HUES64 (cell line): ENCODE data around the gene BARX2.

Experiments
- H3K27ac ChIP-seq: 2 replicates; pipeline ENCODE4 v1.7.0; 2013; ENCODE audit warnings: low read depth, low read length, inconsistent platforms
- H3K27me3 ChIP-seq: 2 replicates; pipeline ENCODE4 v1.6.1; 2013; ENCODE audit warnings: mild to moderate bottlenecking, low read length; ENCODE audit not compliant: insufficient read depth
- H3K36me3 ChIP-seq: 2 replicates; pipeline ENCODE4 v1.6.1; 2013; ENCODE audit warnings: mild to moderate bottlenecking, low read length; ENCODE audit not compliant: insufficient read depth
- H3K4me1 ChIP-seq: 2 replicates; pipeline ENCODE4 v1.6.1; 2013; ENCODE audit warnings: mild to moderate bottlenecking, low read length, moderate library complexity; ENCODE audit not compliant: insufficient read depth
- H3K4me3 ChIP-seq: 2 replicates; pipeline ENCODE4 v1.5.1; 2013; ENCODE audit warnings: mild to moderate bottlenecking, low read length, moderate library complexity
- H3K9ac ChIP-seq: 2 replicates; pipeline ENCODE4 v1.6.1; 2013; ENCODE audit warnings: mild to moderate bottlenecking, low read depth, low read length
- H3K9me3 ChIP-seq: 2 replicates; pipeline ENCODE4 v1.6.1; 2013; ENCODE audit warnings: low read depth, low read length; ENCODE audit not compliant: insufficient read depth
- WGBS: fragments of 150-250, 120-280 bp; methylation state at CpG from one replicate; pipeline ENCODE4 v1.1.7; 2013; ENCODE audit warnings: missing lambda C conversion rate; 5-methylcytosine and 5-hydroxymethylcytosine counted together

Gene BARX2

GRCh38 chr11:129354691-129355090 lies 21.0 kb upstream of the BARX2 start:
- Histone ChIP-seq H3K4me3 (no peak overlapping the region), H3K4me1 (no peaks in the 10 kb centered on the region), H3K27ac (no peak overlapping the region), H3K9ac (no peak overlapping the region), H3K9me3 (peaks cover 3% of the 10 kb centered on the region; the same call in 1 of the 2 replicates), H3K36me3 (no peaks in the 10 kb centered on the region), H3K27me3 (no peaks in the 10 kb centered on the region)
- WGBS: 79% methylated on average over 4 of the region's 4 CpGs

GRCh38 chr11:129359748-129360147 lies 15.9 kb upstream of the BARX2 start:
- Histone ChIP-seq H3K4me1 (no peaks in the 10 kb centered on the region), H3K27me3 (peaks cover 10% of the 10 kb centered on the region), H3K9me3 (peaks cover 3% of the 10 kb centered on the region; the same call in 1 of the 2 replicates), H3K9ac (no peak overlapping the region), H3K36me3 (no peaks in the 10 kb centered on the region), H3K27ac (no peak overlapping the region), H3K4me3 (no peak overlapping the region)
- WGBS: 83% methylated on average over 2 of the region's 2 CpGs

GRCh38 chr11:129364143-129364654 lies 11.4 kb upstream of the BARX2 start:
- peaks cover 52% of the 10 kb centered on the region for H3K27me3 ChIP-seq
- no peaks in the 10 kb centered on the region for H3K4me1 ChIP-seq
- no peak overlapping the region for H3K4me3 ChIP-seq
- H3K9me3 ChIP-seq: peaks cover 3% of the 10 kb centered on the region; the same call in 1 of the 2 replicates
- no peaks in the 10 kb centered on the region for H3K36me3 ChIP-seq
- no peak overlapping the region for H3K27ac ChIP-seq
- WGBS: 7% methylated on average over 18 of the region's 19 CpGs
- no peak overlapping the region for H3K9ac ChIP-seq

- no peak overlapping the region for H3K9ac ChIP-seq
- H3K4me3 ChIP-seq: no peak overlapping the region
- H3K4me1 ChIP-seq: no peaks in the 10 kb centered on the region
- H3K36me3 ChIP-seq: no peaks in the 10 kb centered on the region
- WGBS: 71% methylated on average over 1 of the region's 1 CpG
- no peak overlapping the region for H3K27ac ChIP-seq
- H3K27me3 ChIP-seq: peaks cover 68% of the 10 kb centered on the region
- no peaks in the 10 kb centered on the region for H3K9me3 ChIP-seq
Observed at GRCh38 chr11:129365816-129366215, 9.8 kb upstream of the BARX2 start.

- Histone ChIP-seq H3K27me3 (peaks cover 80% of the 10 kb centered on the region), H3K9me3 (no peaks in the 10 kb centered on the region), H3K27ac (no peak overlapping the region), H3K4me3 (no peak overlapping the region), H3K4me1 (no peaks in the 10 kb centered on the region), H3K9ac (no peak overlapping the region), H3K36me3 (no peaks in the 10 kb centered on the region)
- 96% methylated on average over 11 of the region's 13 CpGs for WGBS
Observed at GRCh38 chr11:129366737-129367597, 8.7 kb upstream of the BARX2 start.

- H3K27ac ChIP-seq: no peak overlapping the region
- H3K27me3 ChIP-seq: peaks cover 96% of the 10 kb centered on the region
Observed at GRCh38 chr11:129368889-129369672, 6.6 kb upstream of the BARX2 start.

GRCh38 chr11:129370715-129371114 lies 4.9 kb upstream of the BARX2 start:
- Histone ChIP-seq H3K9ac (no peak overlapping the region), H3K4me3 (no peak overlapping the region), H3K9me3 (no peaks in the 10 kb centered on the region), H3K4me1 (no peaks in the 10 kb centered on the region), H3K27me3 (peaks cover 100% of the 10 kb centered on the region), H3K36me3 (no peaks in the 10 kb centered on the region), H3K27ac (no peak overlapping the region)
- 70% methylated on average over 2 of the region's 3 CpGs for whole genome bisulfite sequencing

More at GRCh38 chr11:129368889-129369672, 6.6 kb upstream of the BARX2 start:
- no peak overlapping the region for H3K4me3 ChIP-seq
- WGBS: 57% methylated on average over 4 of the region's 4 CpGs
- H3K9ac ChIP-seq: no peak overlapping the region
- H3K4me1 ChIP-seq: no peaks in the 10 kb centered on the region
- H3K36me3 ChIP-seq: no peaks in the 10 kb centered on the region
- no peaks in the 10 kb centered on the region for H3K9me3 ChIP-seq

- Histone ChIP-seq H3K27ac (no peak overlapping the region), H3K9me3 (no peaks in the 10 kb centered on the region), H3K4me3 (peak overlapping the region; percentile 45), H3K9ac (no peak overlapping the region), H3K27me3 (peaks cover 100% of the 10 kb centered on the region), H3K36me3 (no peaks in the 10 kb centered on the region), H3K4me1 (0 out of 2 replicates have a peak, but pooled peaks cover 5% of the 10 kb centered on the region)
- 1% methylated on average over 77 of the region's 77 CpGs for WGBS
Observed at GRCh38 chr11:129372609-129373488, 2.8 kb upstream of the BARX2 start.

- peaks cover 100% of the 10 kb centered on the region for H3K27me3 ChIP-seq
- H3K9me3 ChIP-seq: no peaks in the 10 kb centered on the region
- 2% methylated on average over 24 of the region's 24 CpGs for WGBS
- H3K36me3 ChIP-seq: no peaks in the 10 kb centered on the region
- 0 out of 2 replicates have a peak, but pooled peaks cover 5% of the 10 kb centered on the region for H3K4me1 ChIP-seq
- H3K27ac ChIP-seq: no peak overlapping the region
- H3K4me3 ChIP-seq: peak overlapping the region; percentile 45
- H3K9ac ChIP-seq: no peak overlapping the region
Observed at GRCh38 chr11:129373489-129373953, 2.1 kb upstream of the BARX2 start.
